HUES64 (cell line): Measurements from ENCODE around the gene SPDYE6.

ENCODE experiments used
- H3K27ac ChIP-seq: 2 replicates; pipeline ENCODE4 v1.7.0; 2013; ENCODE audit warnings: low read depth, low read length, inconsistent platforms
- H3K27me3 ChIP-seq: 2 replicates; pipeline ENCODE4 v1.6.1; 2013; ENCODE audit warnings: mild to moderate bottlenecking, low read length; ENCODE audit not compliant: insufficient read depth
- H3K36me3 ChIP-seq: 2 replicates; pipeline ENCODE4 v1.6.1; 2013; ENCODE audit warnings: mild to moderate bottlenecking, low read length; ENCODE audit not compliant: insufficient read depth
- H3K4me1 ChIP-seq: 2 replicates; pipeline ENCODE4 v1.6.1; 2013; ENCODE audit warnings: mild to moderate bottlenecking, low read length, moderate library complexity; ENCODE audit not compliant: insufficient read depth
- H3K4me3 ChIP-seq: 2 replicates; pipeline ENCODE4 v1.5.1; 2013; ENCODE audit warnings: mild to moderate bottlenecking, low read length, moderate library complexity
- H3K9ac ChIP-seq: 2 replicates; pipeline ENCODE4 v1.6.1; 2013; ENCODE audit warnings: mild to moderate bottlenecking, low read depth, low read length
- H3K9me3 ChIP-seq: 2 replicates; pipeline ENCODE4 v1.6.1; 2013; ENCODE audit warnings: low read depth, low read length; ENCODE audit not compliant: insufficient read depth
- WGBS: fragments of 150-250, 120-280 bp; methylation state at CpG from one replicate; pipeline ENCODE4 v1.1.7; 2013; ENCODE audit warnings: missing lambda C conversion rate; 5-methylcytosine and 5-hydroxymethylcytosine counted together

Gene SPDYE6

DNA sequence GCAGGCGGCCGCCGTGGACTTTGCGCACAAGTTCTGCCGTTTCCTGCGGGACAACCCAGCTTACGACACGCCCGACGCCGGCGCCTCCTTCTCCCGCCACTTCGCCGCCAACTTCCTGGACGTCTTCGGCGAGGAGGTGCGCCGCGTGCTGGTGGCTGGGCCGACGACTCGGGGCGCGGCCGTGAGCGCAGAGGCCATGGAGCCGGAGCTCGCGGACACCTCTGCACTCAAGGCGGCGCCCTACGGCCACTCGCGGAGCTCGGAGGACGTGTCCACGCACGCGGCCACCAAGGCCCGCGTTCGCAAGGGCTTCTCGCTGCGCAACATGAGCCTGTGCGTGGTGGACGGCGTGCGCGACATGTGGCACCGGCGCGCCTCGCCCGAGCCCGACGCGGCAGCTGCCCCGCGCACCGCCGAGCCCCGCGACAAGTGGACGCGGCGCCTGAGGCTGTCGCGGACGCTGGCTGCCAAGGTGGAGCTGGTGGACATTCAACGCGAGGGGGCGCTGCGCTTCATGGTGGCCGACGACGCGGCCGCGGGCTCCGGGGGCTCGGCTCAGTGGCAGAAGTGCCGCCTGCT lies 55.5 kb downstream of the SPDYE6 start:
- Histone ChIP-seq H3K9me3 (no peaks in the 10 kb centered on the region), H3K4me3 (no peak overlapping the region), H3K4me1 (0 out of 2 replicates have a peak, but pooled peaks cover 5% of the 10 kb centered on the region), H3K27ac (no peak overlapping the region), H3K27me3 (no peaks in the 10 kb centered on the region), H3K9ac (no peak overlapping the region), H3K36me3 (no peaks in the 10 kb centered on the region)
- WGBS, result 92% methylated on average over 84 of the region's 84 CpGs

DNA sequence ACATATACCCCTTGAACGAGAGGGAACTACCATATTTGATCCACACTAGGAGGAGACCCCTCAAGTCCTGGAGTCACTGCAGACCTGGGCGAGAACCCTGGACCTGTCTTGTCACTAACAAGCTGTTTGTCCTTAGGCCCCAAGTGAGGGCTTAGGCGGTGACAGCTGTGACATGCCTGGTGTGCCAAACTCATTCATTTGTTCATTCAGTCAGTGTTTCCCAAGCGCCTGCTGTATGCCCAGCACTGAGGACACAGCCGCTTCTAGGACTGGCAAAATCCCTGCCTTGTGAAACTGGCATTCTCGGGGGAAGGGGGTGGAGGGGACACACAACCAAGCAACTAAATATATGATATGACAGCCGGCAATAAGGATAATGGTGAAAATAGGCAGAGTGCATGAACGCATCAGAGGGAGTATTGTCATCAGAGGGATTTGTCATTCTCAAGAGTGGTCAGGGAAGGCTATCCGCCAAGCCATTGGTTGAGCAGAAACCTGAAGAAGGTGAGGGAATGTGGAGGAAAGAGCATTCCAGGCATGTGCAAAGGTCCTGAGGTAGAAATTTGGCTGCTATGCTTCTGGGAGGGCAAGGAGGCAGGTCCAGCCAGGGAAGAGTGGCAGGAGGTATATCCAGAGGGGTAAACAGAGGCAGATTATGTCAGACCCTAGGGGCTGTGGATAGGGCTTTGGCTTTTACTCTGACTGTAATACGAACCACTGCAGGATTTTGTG lies 58.6 kb downstream of the SPDYE6 start:
- Histone ChIP-seq H3K9me3 (no peaks in the 10 kb centered on the region), H3K36me3 (no peaks in the 10 kb centered on the region), H3K27ac (no peak overlapping the region), H3K4me1 (0 out of 2 replicates have a peak, but pooled peaks cover 14% of the 10 kb centered on the region), H3K27me3 (no peaks in the 10 kb centered on the region), H3K9ac (no peak overlapping the region), H3K4me3 (no peak overlapping the region)
- 97% methylated on average over 10 of the region's 10 CpGs for WGBS

DNA sequence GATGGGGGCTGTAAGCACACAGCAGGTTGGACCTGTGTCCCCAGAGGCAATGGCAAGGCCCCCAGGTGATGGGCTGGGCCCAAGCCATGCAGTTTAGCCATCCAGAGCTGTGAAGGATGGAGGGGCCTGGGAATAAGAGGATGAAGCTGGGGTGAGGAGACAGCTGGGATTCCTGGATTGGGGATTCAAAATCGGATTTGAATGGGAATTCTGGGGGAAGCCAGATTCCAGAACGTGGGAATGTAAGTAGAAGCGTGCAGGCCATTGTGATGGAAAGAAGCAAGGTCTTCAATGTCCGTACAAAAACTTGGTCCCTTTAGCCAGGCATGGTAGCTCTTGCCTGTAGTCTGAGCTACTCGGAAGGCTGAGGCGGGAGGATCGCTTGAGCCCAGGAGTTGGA lies 59.7 kb downstream of the SPDYE6 start:
- no peaks in the 10 kb centered on the region for H3K36me3 ChIP-seq
- WGBS, result 88% methylated on average over 7 of the region's 7 CpGs
- no peak overlapping the region; the same call in 1 of the 2 replicates for H3K27ac ChIP-seq

DNA sequence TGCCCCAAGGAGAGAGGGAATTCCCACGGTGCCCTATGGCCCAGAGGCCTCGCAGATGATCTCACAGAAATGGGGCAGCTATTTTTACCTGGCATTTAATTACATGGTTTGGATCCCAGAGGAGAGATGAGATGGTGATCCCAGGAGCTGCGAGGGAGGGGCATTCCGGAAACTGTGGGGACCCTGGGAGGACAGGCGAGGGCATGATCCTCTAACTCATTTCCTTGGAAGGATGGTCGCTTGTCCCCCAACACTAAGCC lies 60.1 kb downstream of the SPDYE6 start:
- no peak overlapping the region for H3K4me3 ChIP-seq
- 90% methylated on average over 6 of the region's 6 CpGs for WGBS
- no peaks in the 10 kb centered on the region for H3K36me3 ChIP-seq
- no peak overlapping the region for H3K27ac ChIP-seq
- no peaks in the 10 kb centered on the region for H3K27me3 ChIP-seq
- H3K9ac ChIP-seq, result no peak overlapping the region
- no peaks in the 10 kb centered on the region for H3K9me3 ChIP-seq
- 0 out of 2 replicates have a peak, but pooled peaks cover 14% of the 10 kb centered on the region for H3K4me1 ChIP-seq

More for the DNA sequence above, 59.7 kb downstream of the SPDYE6 start:
- no peak overlapping the region for H3K4me3 ChIP-seq
- H3K27me3 ChIP-seq, result no peaks in the 10 kb centered on the region
- no peaks in the 10 kb centered on the region for H3K9me3 ChIP-seq
- H3K4me1 ChIP-seq, result 0 out of 2 replicates have a peak, but pooled peaks cover 14% of the 10 kb centered on the region
- no peak overlapping the region for H3K9ac ChIP-seq
